HG03159 (cell line): ENCODE data around the gene EPHA8.

ENCODE experiments used
- ATAC-seq: cut with Tn5 transposase; IDR thresholded peaks from one replicate; pipeline ENCODE4 v1.9.1; 2021; ENCODE audit warnings: mild to moderate bottlenecking, moderate library complexity; ENCODE audit not compliant: unreplicated experiment

The EPHA8 gene

GRCh38 chr1:22641247-22641646 is 78.0 kb downstream of the EPHA8 start:
- no peak for ATAC-seq

GRCh38 chr1:22641906-22642636 is 78.8 kb downstream of the EPHA8 start:
- no peak for ATAC-seq

GRCh38 chr1:22643381-22643780 is 80.1 kb downstream of the EPHA8 start, which contains the start of gene C1QC:
C1QC (plus strand) TSS chr1:22643633; CDS start chr1:22644024, 391 bp downstream.
- ATAC-seq: no peak

GRCh38 chr1:22643928-22644327 is 80.6 kb downstream of the EPHA8 start:
- ATAC-seq: no peak

- no peak for ATAC-seq
These were observed 82.6 kb downstream of the EPHA8 start for GRCh38 chr1:22645931-22646330.

- ATAC-seq: no peak
These were observed 83.1 kb downstream of the EPHA8 start for GRCh38 chr1:22646384-22646783.

GRCh38 chr1:22650089-22650693 is 86.9 kb downstream of the EPHA8 start:
- ATAC-seq: no peak

GRCh38 chr1:22651941-22652856 is 88.9 kb downstream of the EPHA8 start:
- no peak for ATAC-seq

- ATAC-seq: no peak
These were observed 89.6 kb downstream of the EPHA8 start, which contains the start of gene C1QB for GRCh38 chr1:22652881-22653316. C1QB (plus strand) TSS chr1:22653236; CDS start chr1:22659463, 6,227 bp downstream.
